ENCODE measurements around the gene KCTD10.

DNA sequence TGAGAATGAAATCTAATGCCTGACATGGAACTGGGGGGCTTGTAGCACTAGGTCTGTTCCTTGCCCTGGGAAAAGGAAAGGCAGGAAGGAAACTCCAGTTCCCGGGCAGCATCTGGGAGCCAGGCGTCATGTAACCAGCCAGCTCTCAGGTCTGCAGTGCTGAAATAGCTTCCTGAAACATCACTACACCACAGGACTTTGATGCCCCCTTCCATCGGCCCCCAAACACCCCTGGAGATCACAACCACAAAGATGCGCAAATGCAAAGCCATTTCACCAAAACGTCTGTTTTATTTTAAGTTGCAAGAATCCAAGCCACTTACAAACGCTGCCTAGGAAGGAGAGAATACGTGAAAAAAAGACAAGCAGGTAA lies 40.9 kb downstream of the KCTD10 start:
- TF ChIP-seq RNF2 (conservative IDR thresholded peaks at IDR 0.05; ENCODE audit: low read depth) = no peak
- no peak for TF ChIP-seq MAX (IDR thresholded peaks at IDR 0.05)
- no peak for TF ChIP-seq TAF1 (CRISPR knock-in tag; IDR thresholded peaks at IDR 0.05)
- TF ChIP-seq REST (IDR thresholded peaks at IDR 0.05; ENCODE audit: borderline replicate concordance in 1 of 2, low read depth in 1 of 2, low read length in 2 of 2) = no peak
- no peak for TF ChIP-seq MAZ (IDR thresholded peaks at IDR 0.05; ENCODE audit: borderline replicate concordance, low read depth, low read length)
- no peak for TF ChIP-seq MAZ (CRISPR knock-in tag; IDR thresholded peaks at IDR 0.05; ENCODE audit: low read depth)
- TF ChIP-seq SNAPC2 (CRISPR knock-in tag; IDR thresholded peaks at IDR 0.05) = no peak
- TF ChIP-seq ATRX (CRISPR knock-in tag; IDR thresholded peaks at IDR 0.05; ENCODE audit: borderline replicate concordance) = no peak

Measured in HepG2 (cell line).